Transverse colon (tissue), 4 donors: ENCODE results near the gene CEP192.

Experiments used
- CTCF ChIP-seq, 5 experiments: fragments of 200-600 bp in 3 of 5; fragments of 450-650 bp in 2 of 5; sonication (generic) in 3 of 5; IDR thresholded peaks; 1 replicate in 2 of 5; 2 replicates in 3 of 5; pipeline ENCODE4 v1.5.1; 2016 to 2017; ENCODE audit warnings: antibody characterized with exemption in 5 of 5, inconsistent platforms in 3 of 5, mild to moderate bottlenecking in 2 of 5, moderate library complexity in 1 of 5
- EP300 ChIP-seq: sonication (generic); formaldehyde crosslinking; IDR thresholded peaks from one replicate; pipeline ENCODE4 v1.6.1; 2017; ENCODE audit warnings: antibody characterized with exemption, low read depth
- POLR2A ChIP-seq: fragments of 450-650 bp; IDR thresholded peaks from one replicate; pipeline ENCODE4 v1.6.1; 2016; ENCODE audit warnings: antibody characterized with exemption, mild to moderate bottlenecking, moderate library complexity
- POLR2AphosphoS5 ChIP-seq, 3 donors: sonication (generic); formaldehyde crosslinking; IDR thresholded peaks; one replicate each; pipeline ENCODE4 v1.6.1; 2016; ENCODE audit warnings: antibody characterized with exemption in 3 of 3

GRCh38 chr18:13137670-13138419 lies 146.7 kb downstream of the CEP192 start:
- TF ChIP-seq CTCF (IDR thresholded peaks at IDR 0.05) (no peak), EP300 (no peak), POLR2AphosphoS5 (IDR thresholded peaks at IDR 0.05) (peak; percentile 53 to 78 (median 56)), POLR2A (peak; percentile 26)
